HepG2 (cell line): ENCODE measurements around the gene C1QTNF1. TPM values are rescaled to one million over a fixed set of nuclear protein-coding genes. Genes with fewer than 3 reads are reported as not detected.

Experiments used
- ATAC-seq: fragments of 200-7000 bp; cut with Tn5 transposase; 3 replicates; pipeline ENCODE4 v1.9.1; 2020; ENCODE audit warnings: mild to moderate bottlenecking, moderate library complexity
- BruUV-seq: library from RNA; stranded (reverse); fragments of 400-500 nt; replicated peaks from 2 replicates; lab custom pipeline; 2021; lab: Mats Ljungman, UMichigan
- CTCF ChIA-PET: fragments of 300-600 bp; formaldehyde crosslinking; extraction: SDS; loops from one replicate; lab custom pipeline; 2021; ENCODE audit warnings: low total read pairs, inconsistent platforms, low intra/inter-chr PET ratio; lab: Yijun Ruan, JAX
- POLR2A ChIA-PET: fragments of 350-600 bp; sonication (Branson Sonifier 250); formaldehyde crosslinking; loops from one replicate; lab custom pipeline; 2020; ENCODE audit warnings: antibody characterized with exemption, inconsistent platforms; lab: Yijun Ruan, JAX
- DNase-seq: peaks from one replicate; pipeline ENCODE4 v3.0.0-alpha.2; 2015; ENCODE audit warnings: low spot score
- FAIRE-seq: peaks from 3 replicates; lab custom pipeline; 2011; peaks lifted over from hg19 to GRCh38; lab: Jason Lieb, UNC
- H2AFZ ChIP-seq: one replicate; pipeline ENCODE4 v1.6.1; 2011; ENCODE audit warnings: low read length, inconsistent platforms
- H3K27ac ChIP-seq: fragments of 300-600 bp; 3 replicates; pipeline ENCODE4 v1.8.0; 2011; ENCODE audit warnings: mixed run types, mild to moderate bottlenecking, mixed read lengths, low read length, inconsistent platforms; ENCODE audit not compliant: insufficient read depth; ENCODE audit errors: extremely low read length
- H3K27me3 ChIP-seq, 2 experiments: fragments of 200-600 bp in 1 of 2; 2 replicates in 1 of 2; 3 replicates in 1 of 2; pipeline versions ENCODE4 v1.6.0 to v1.8.0; 2011; ENCODE audit warnings: low read length in 2 of 2, mild to moderate bottlenecking in 2 of 2, moderate library complexity in 2 of 2, inconsistent platforms in 1 of 2; ENCODE audit not compliant: insufficient read depth in 2 of 2, control insufficient read depth in 1 of 2
- H3K36me3 ChIP-seq, 2 experiments: fragments of 200-600 bp in 1 of 2; replicated peaks in 1 of 2; 2 replicates in 1 of 2; 3 replicates in 1 of 2; pipeline versions ENCODE4 v1.5.1 to v1.8.0; 2011; ENCODE audit warnings: low read length in 2 of 2, inconsistent platforms in 1 of 2; ENCODE audit not compliant: insufficient read depth in 2 of 2, control insufficient read depth in 1 of 2
- H3K4me1 ChIP-seq: 2 replicates; pipeline ENCODE4 v1.5.1; 2012; ENCODE audit warnings: low read length, inconsistent platforms; ENCODE audit not compliant: insufficient read depth
- H3K4me2 ChIP-seq: 2 replicates; pipeline ENCODE4 v1.6.0; 2011; ENCODE audit warnings: low read depth, low read length, inconsistent platforms
- H3K4me3 ChIP-seq, 3 experiments: fragments of 200-600 bp in 1 of 3; sonication (generic), shearing (Covaris generic) in 1 of 3; replicated peaks in 1 of 3; 2 replicates each; pipeline ENCODE4 v1.5.1; 2011 to 2016; ENCODE audit warnings: low read length in 3 of 3, inconsistent platforms in 2 of 3, low read depth in 2 of 3, mild to moderate bottlenecking in 2 of 3, control low read depth in 1 of 3, mixed read lengths in 1 of 3; ENCODE audit not compliant: insufficient read depth in 1 of 3
- H3K79me2 ChIP-seq: one replicate; pipeline ENCODE4 v1.6.1; 2011; ENCODE audit warnings: low read length, inconsistent platforms; ENCODE audit not compliant: insufficient read depth
- H3K9ac ChIP-seq: 2 replicates; pipeline ENCODE4 v1.6.0; 2011; ENCODE audit warnings: mild to moderate bottlenecking, low read depth, low read length, inconsistent platforms; ENCODE audit not compliant: insufficient read depth
- H3K9me3 ChIP-seq: 2 replicates; pipeline ENCODE4 v1.5.1; 2012; ENCODE audit warnings: mild to moderate bottlenecking, low read length
- H4K20me1 ChIP-seq: 2 replicates; pipeline ENCODE4 v1.6.0; 2011; ENCODE audit warnings: inconsistent platforms, mild to moderate bottlenecking, low read length, moderate library complexity; ENCODE audit not compliant: insufficient read depth
- FIP1L1 ChIP-seq: fragments of 200-400 bp; formaldehyde crosslinking; IDR thresholded peaks from 2 replicates; pipeline ENCODE4 v1.6.1; 2018; ENCODE audit warnings: low read depth, mild to moderate bottlenecking, low read length, moderate library complexity, borderline replicate concordance; ENCODE audit not compliant: insufficient read depth
- FOXP4 ChIP-seq: sonication (generic); formaldehyde crosslinking; IDR thresholded peaks from 2 replicates; pipeline ENCODE4 v1.4.0; 2020; ENCODE audit warnings: missing genetic modification reagents
- IRF1 ChIP-seq: sonication (generic); formaldehyde crosslinking; IDR thresholded peaks from 2 replicates; pipeline ENCODE4 v1.4.0; 2020; ENCODE audit warnings: low read depth, mild to moderate bottlenecking, missing genetic modification reagents
- PHF5A ChIP-seq: IDR thresholded peaks from one replicate; pipeline ENCODE4 v1.6.1; 2018; ENCODE audit warnings: low read depth, missing genetic modification reagents; ENCODE audit not compliant: unreplicated experiment
- POGZ ChIP-seq: sonication (generic); formaldehyde crosslinking; IDR thresholded peaks from 2 replicates; pipeline ENCODE4 v1.4.0; 2020; ENCODE audit warnings: mild to moderate bottlenecking, missing genetic modification reagents
- ZBTB2 ChIP-seq: sonication (generic); formaldehyde crosslinking; IDR thresholded peaks from 2 replicates; pipeline ENCODE4 v1.8.0; 2022; ENCODE audit warnings: low read depth, missing genetic modification reagents
- ZNF597 ChIP-seq: sonication (generic); formaldehyde crosslinking; IDR thresholded peaks from 2 replicates; pipeline ENCODE4 v1.5.0; 2020; ENCODE audit warnings: missing genetic modification reagents
- ZNF800 ChIP-seq: sonication (generic); formaldehyde crosslinking; IDR thresholded peaks from 2 replicates; pipeline ENCODE4 v1.4.0; 2020; ENCODE audit warnings: missing genetic modification reagents
- ZSCAN30 ChIP-seq: sonication (generic); formaldehyde crosslinking; IDR thresholded peaks from 2 replicates; pipeline ENCODE4 v1.5.0; 2020; ENCODE audit warnings: mild to moderate bottlenecking, missing genetic modification reagents
- WGBS: methylation state at CpG from one replicate; pipeline ENCODE4 v1.1.6; 2017; ENCODE audit warnings: low lambda C conversion rate; 5-methylcytosine and 5-hydroxymethylcytosine counted together
- in situ Hi-C: cut with HindIII; loops from 2 replicates; pipeline ENCODE4 v1.10.0; 2017; ENCODE audit warnings: low pct_unique_long_range_greater_than_20kb; ENCODE audit not compliant: extremely low pct_ligation_motif_present
- intact Hi-C: fragments of 100-400 bp; cut with micrococcal nuclease; formaldehyde crosslinking; loops from one replicate; pipeline ENCODE4 v1.10.0; 2022; ENCODE audit not compliant: unreplicated experiment
- polyA plus RNA-seq, 8 experiments: library from polyadenylated mRNA; depleted of rRNA in 3 of 8; stranded (reverse) in 7 of 8; unstranded in 1 of 8; fragments of >200 nt; fragmentation: Illumina TruSeq in 4 of 8; extraction: Trizol in 4 of 8; gene quantifications; 2 replicates each; pipeline versions ENCODE4 v1.2.1 to v1.2.3, GENCODE V29; 2011 to 2016; ENCODE audit warnings: low read depth in 4 of 8, missing spikeins in 1 of 8, mixed read lengths in 1 of 8; ENCODE audit not compliant: insufficient read depth in 1 of 8
- total RNA-seq, 5 experiments: library from RNA; depleted of rRNA; stranded (reverse); fragments of >200 nt; fragmentation: Illumina TruSeq; extraction: Trizol; gene quantifications; 2 replicates each; pipeline ENCODE4 v1.2.3, GENCODE V29; 2016; ENCODE audit warnings: low read depth in 1 of 5

C1QTNF1 gene
- total and polyA plus RNA-seq, 2 of the 13 experiments (the other 11 are each of a cell fraction or from before 2014, with no cell fraction given) = 0.18 to 0.86 TPM

- no peaks in the 10 kb centered on the region for H3K36me3 ChIP-seq
- no peak overlapping the region for H2AFZ ChIP-seq
- H3K4me2 ChIP-seq = no peak overlapping the region
- BruUV-seq = no TSS peak
- peaks cover 18% of the 10 kb centered on the region for H3K4me1 ChIP-seq
- ATAC-seq = no peak
- FAIRE-seq = no peak
- H3K27me3 ChIP-seq = peaks cover 16 to 56% of the 10 kb centered on the region in 2 experiments
- no peak overlapping the region for H3K4me3 ChIP-seq
- DNase-seq = no peak
- H3K79me2 ChIP-seq = no peaks in the 10 kb centered on the region
- H3K27ac ChIP-seq = no peak overlapping the region
- H3K9me3 ChIP-seq = peaks cover 16% of the 10 kb centered on the region
- in situ Hi-C loops = no loop called here
- no peak for TF ChIP-seq IRF1 (CRISPR knock-in tag)
- TF ChIP-seq POGZ = no peak
- TF ChIP-seq ZBTB2 (CRISPR knock-in tag) = no peak
- TF ChIP-seq, all 625 proteins: peak for 0
- ChIA-PET CTCF (no interaction called here), POLR2A (interaction anchor here (3.9 kb wide), 1 partner anchor 23 kb away, joined by 11 read pairs; the partner anchor contains the start of gene ENGASE)
- no peaks in the 10 kb centered on the region; the same call in 1 of the 2 replicates for H4K20me1 ChIP-seq
- H3K9ac ChIP-seq = no peak overlapping the region
- WGBS = 41% methylated on average over 6 of the region's 6 CpGs
- intact Hi-C loops = no loop called here
Measured at GRCh38 chr17:79051306-79051705, 27.3 kb downstream of the C1QTNF1 start.

- in situ Hi-C loops = no loop called here
- Histone ChIP-seq H3K4me3 (no peak overlapping the region), H3K9me3 (peaks cover 16% of the 10 kb centered on the region), H4K20me1 (no peaks in the 10 kb centered on the region; the same call in 1 of the 2 replicates), H3K79me2 (no peaks in the 10 kb centered on the region), H2AFZ (no peak overlapping the region), H3K9ac (no peak overlapping the region), H3K36me3 (no peaks in the 10 kb centered on the region), H3K27ac (no peak overlapping the region), H3K4me1 (peaks cover 13% of the 10 kb centered on the region), H3K4me2 (no peak overlapping the region), H3K27me3 (peaks cover 12 to 47% of the 10 kb centered on the region in 2 experiments)
- CTCF ChIA-PET = no interaction called here
- no TSS peak for BruUV-seq
- DNase-seq (no peak), FAIRE-seq (no peak), ATAC-seq (no peak)
- WGBS = 0% methylated on average over 1 of the region's 1 CpG
- POLR2A ChIA-PET = no interaction called here
- intact Hi-C loops = no loop called here
- TF ChIP-seq FIP1L1 (no peak), PHF5A (no peak), ZSCAN30 (CRISPR knock-in tag) (no peak), ZNF597 (CRISPR knock-in tag) (no peak), ZNF800 (CRISPR knock-in tag) (no peak), FOXP4 (no peak)
Measured at GRCh38 chr17:79052131-79052530, 28.2 kb downstream of the C1QTNF1 start.
